H9 (cell line): ENCODE results near the gene SHMT2. TPM values are rescaled to one million over a fixed set of nuclear protein-coding genes. Genes with fewer than 3 reads are reported as not detected.

ENCODE experiments used
- DNase-seq: peaks from one replicate; pipeline ENCODE4 v3.0.0-alpha.2; 2017
- H2AFZ ChIP-seq: one replicate; pipeline ENCODE4 v1.6.1; 2013; ENCODE audit warnings: mild to moderate bottlenecking, low read length, control low read depth, moderate library complexity
- H2AK5ac ChIP-seq: 2 replicates; pipeline ENCODE4 v1.6.1; 2013; ENCODE audit warnings: low read length, control low read depth, mixed read lengths; ENCODE audit not compliant: insufficient read length
- H2BK120ac ChIP-seq: one replicate; pipeline ENCODE4 v1.6.1; 2013; ENCODE audit warnings: low read depth, mild to moderate bottlenecking, low read length, control low read depth, inconsistent platforms; ENCODE audit not compliant: poor library complexity, severe bottlenecking
- H2BK12ac ChIP-seq: 2 replicates; pipeline ENCODE4 v1.6.1; 2013; ENCODE audit warnings: low read length, control low read depth, mixed read lengths, low read depth; ENCODE audit not compliant: insufficient read length
- H2BK15ac ChIP-seq: 2 replicates; pipeline ENCODE4 v1.6.1; 2013; ENCODE audit warnings: low read depth, low read length, control low read depth
- H2BK20ac ChIP-seq: one replicate; pipeline ENCODE4 v1.6.1; 2013; ENCODE audit warnings: low read depth, mild to moderate bottlenecking, low read length, control low read depth, inconsistent platforms; ENCODE audit not compliant: poor library complexity, severe bottlenecking
- H2BK5ac ChIP-seq: 2 replicates; pipeline ENCODE4 v1.6.1; 2013; ENCODE audit warnings: low read length, control low read depth, mixed read lengths; ENCODE audit not compliant: insufficient read length
- H3K14ac ChIP-seq: 2 replicates; pipeline ENCODE4 v1.6.1; 2013; ENCODE audit warnings: low read length, control low read depth; ENCODE audit not compliant: insufficient read depth
- H3K18ac ChIP-seq: 2 replicates; pipeline ENCODE4 v1.6.1; 2013; ENCODE audit warnings: low read depth, mild to moderate bottlenecking, mixed read lengths, low read length, control low read depth; ENCODE audit not compliant: insufficient read length
- H3K23ac ChIP-seq: 2 replicates; pipeline ENCODE4 v1.6.1; 2013; ENCODE audit warnings: low read length, control low read depth, mixed read lengths, low read depth; ENCODE audit not compliant: insufficient read length
- H3K23me2 ChIP-seq: 2 replicates; pipeline ENCODE4 v1.6.1; 2013; ENCODE audit warnings: low read depth, mild to moderate bottlenecking, mixed read lengths, low read length, control low read depth; ENCODE audit not compliant: insufficient read length, poor library complexity, severe bottlenecking
- H3K27ac ChIP-seq: 2 replicates; pipeline ENCODE4 v1.5.1; 2013; ENCODE audit warnings: low read length, control low read depth, mixed read lengths, low read depth; ENCODE audit not compliant: insufficient read length
- H3K27me3 ChIP-seq: 2 replicates; pipeline ENCODE4 v1.6.1; 2013; ENCODE audit warnings: low read length, control low read depth, inconsistent platforms; ENCODE audit not compliant: insufficient read depth
- H3K4ac ChIP-seq: 2 replicates; pipeline ENCODE4 v1.6.1; 2013; ENCODE audit warnings: low read depth, mild to moderate bottlenecking, control low read depth, inconsistent platforms, low read length, moderate library complexity
- H3K4me1 ChIP-seq: 2 replicates; pipeline ENCODE4 v1.6.1; 2013; ENCODE audit warnings: low read length, control low read depth, inconsistent platforms; ENCODE audit not compliant: insufficient read depth
- H3K4me2 ChIP-seq: 2 replicates; pipeline ENCODE4 v1.6.1; 2013; ENCODE audit warnings: low read length, control low read depth, mixed read lengths; ENCODE audit not compliant: insufficient read length, insufficient read depth
- H3K56ac ChIP-seq: 2 replicates; pipeline ENCODE4 v1.6.1; 2013; ENCODE audit warnings: low read depth, mild to moderate bottlenecking, mixed read lengths, low read length, control low read depth; ENCODE audit not compliant: insufficient read length
- H3K79me1 ChIP-seq: 2 replicates; pipeline ENCODE4 v1.6.1; 2013; ENCODE audit warnings: low read depth, mild to moderate bottlenecking, moderate library complexity, low read length, control low read depth, inconsistent platforms; ENCODE audit not compliant: insufficient read depth, poor library complexity, severe bottlenecking
- H3K79me2 ChIP-seq: 2 replicates; pipeline ENCODE4 v1.6.1; 2013; ENCODE audit warnings: low read length, control low read depth, inconsistent platforms; ENCODE audit not compliant: insufficient read depth
- H3K9ac ChIP-seq: 2 replicates; pipeline ENCODE4 v1.6.1; 2013; ENCODE audit warnings: low read length, control low read depth, mixed read lengths; ENCODE audit not compliant: insufficient read length; ENCODE audit errors: extremely low read depth
- H3K9me3 ChIP-seq: one replicate; pipeline ENCODE4 v1.6.1; 2013; ENCODE audit warnings: low read depth, low read length, inconsistent platforms; ENCODE audit not compliant: control insufficient read depth
- H3T11ph ChIP-seq: one replicate; pipeline ENCODE4 v1.6.1; 2013; ENCODE audit warnings: mild to moderate bottlenecking, low read length, control low read depth, inconsistent platforms
- H4K20me1 ChIP-seq: one replicate; pipeline ENCODE4 v1.6.1; 2013; ENCODE audit not compliant: control insufficient read depth, insufficient read length, insufficient read depth
- H4K5ac ChIP-seq: 2 replicates; pipeline ENCODE4 v1.6.1; 2013; ENCODE audit warnings: low read depth, mild to moderate bottlenecking, mixed read lengths, low read length, control low read depth; ENCODE audit not compliant: insufficient read length
- H4K8ac ChIP-seq: replicated peaks from 2 replicates; pipeline ENCODE4 v1.6.1; 2013; ENCODE audit warnings: low read length, control low read depth, mixed read lengths, low read depth; ENCODE audit not compliant: insufficient read length
- H4K91ac ChIP-seq: 2 replicates; pipeline ENCODE4 v1.6.1; 2013; ENCODE audit warnings: low read depth, mild to moderate bottlenecking, moderate library complexity, mixed read lengths, low read length, control low read depth; ENCODE audit not compliant: insufficient read length
- H3K27ac Mint-ChIP-seq, 3 experiments: 2 replicates in 2 of 3; 3 replicates in 1 of 3; pipeline ENCODE4 v1.8.0; 2020 to 2021; ENCODE audit warnings: mixed read lengths in 3 of 3, mild to moderate bottlenecking in 1 of 3, moderate library complexity in 1 of 3
- H3K27me3 Mint-ChIP-seq: 2 replicates; pipeline ENCODE4 v1.8.0; 2021; ENCODE audit warnings: low read depth, mild to moderate bottlenecking, moderate library complexity, mixed read lengths
- H3K36me3 Mint-ChIP-seq, 3 experiments: 2 replicates in 2 of 3; 3 replicates in 1 of 3; pipeline ENCODE4 v1.8.0; 2020 to 2021; ENCODE audit warnings: low read depth in 3 of 3, mixed read lengths in 3 of 3; ENCODE audit not compliant: insufficient read depth in 1 of 3
- H3K4me1 Mint-ChIP-seq, 2 experiments: 2 replicates each; pipeline ENCODE4 v1.8.0; 2020; ENCODE audit warnings: mixed read lengths in 2 of 2
- H3K4me3 Mint-ChIP-seq, 2 experiments: 2 replicates in 1 of 2; 3 replicates in 1 of 2; pipeline ENCODE4 v1.8.0; 2020 to 2021; ENCODE audit warnings: mild to moderate bottlenecking in 2 of 2, mixed read lengths in 2 of 2, moderate library complexity in 1 of 2
- H3K9me3 Mint-ChIP-seq, 2 experiments: 2 replicates in 1 of 2; 3 replicates in 1 of 2; pipeline ENCODE4 v1.8.0; 2020; ENCODE audit warnings: mild to moderate bottlenecking in 2 of 2, mixed read lengths in 2 of 2, moderate library complexity in 1 of 2
- WGBS: extraction: QIAGEN DNeasy Blood & Tissue Kit; methylation state at CpG from one replicate; pipeline ENCODE4 v1.1.7; 2013; ENCODE audit warnings: missing lambda C conversion rate, low lambda C conversion rate, mixed read lengths; ENCODE audit not compliant: insufficient read length; ENCODE audit errors: extremely low coverage; 5-methylcytosine and 5-hydroxymethylcytosine counted together
- total RNA-seq: library from RNA; stranded (reverse); gene quantifications from 2 replicates; pipeline ENCODE4 v1.2.1, GENCODE V29; 2021
- TF ChIP-seq, protein P1 (sequence below): fragments of 200-600 bp; sonication (generic); conservative IDR thresholded peaks from 3 replicates; pipeline ENCODE4 v1.8.0; 2021; ENCODE audit warnings: antibody characterized with exemption, mild to moderate bottlenecking

Gene SHMT2
- total RNA-seq, 1 experiment from 2014 or later, result 260 TPM

DNA sequence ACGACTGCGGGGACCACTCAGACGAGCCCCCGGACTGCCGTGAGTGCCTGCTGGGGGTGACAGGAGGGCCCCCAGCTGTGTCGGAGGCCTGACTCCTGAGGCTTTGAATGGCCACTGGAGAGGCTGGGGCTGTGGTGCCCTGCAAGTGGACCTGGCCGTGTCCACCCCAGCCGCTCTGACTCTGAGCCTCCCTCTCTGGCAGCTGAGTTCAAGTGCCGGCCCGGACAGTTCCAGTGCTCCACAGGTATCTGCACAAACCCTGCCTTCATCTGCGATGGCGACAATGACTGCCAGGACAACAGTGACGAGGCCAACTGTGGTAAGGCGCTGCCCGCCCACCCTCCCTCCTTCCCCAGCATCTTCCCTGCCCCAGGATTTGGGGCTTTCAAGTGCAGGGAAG, 29.0 kb upstream of the SHMT2 start:
- H3K9ac ChIP-seq, result no peak overlapping the region
- H3K23ac ChIP-seq, result no peak overlapping the region
- TF ChIP-seq, protein P1, sequence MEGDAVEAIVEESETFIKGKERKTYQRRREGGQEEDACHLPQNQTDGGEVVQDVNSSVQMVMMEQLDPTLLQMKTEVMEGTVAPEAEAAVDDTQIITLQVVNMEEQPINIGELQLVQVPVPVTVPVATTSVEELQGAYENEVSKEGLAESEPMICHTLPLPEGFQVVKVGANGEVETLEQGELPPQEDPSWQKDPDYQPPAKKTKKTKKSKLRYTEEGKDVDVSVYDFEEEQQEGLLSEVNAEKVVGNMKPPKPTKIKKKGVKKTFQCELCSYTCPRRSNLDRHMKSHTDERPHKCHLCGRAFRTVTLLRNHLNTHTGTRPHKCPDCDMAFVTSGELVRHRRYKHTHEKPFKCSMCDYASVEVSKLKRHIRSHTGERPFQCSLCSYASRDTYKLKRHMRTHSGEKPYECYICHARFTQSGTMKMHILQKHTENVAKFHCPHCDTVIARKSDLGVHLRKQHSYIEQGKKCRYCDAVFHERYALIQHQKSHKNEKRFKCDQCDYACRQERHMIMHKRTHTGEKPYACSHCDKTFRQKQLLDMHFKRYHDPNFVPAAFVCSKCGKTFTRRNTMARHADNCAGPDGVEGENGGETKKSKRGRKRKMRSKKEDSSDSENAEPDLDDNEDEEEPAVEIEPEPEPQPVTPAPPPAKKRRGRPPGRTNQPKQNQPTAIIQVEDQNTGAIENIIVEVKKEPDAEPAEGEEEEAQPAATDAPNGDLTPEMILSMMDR, result no peak
- no peak overlapping the region for H2BK20ac ChIP-seq
- H2BK12ac ChIP-seq, result no peak overlapping the region
- no peak overlapping the region for H2BK120ac ChIP-seq
- Mint-ChIP-seq H3K4me3 (no peak overlapping the region), H3K27ac (no peak overlapping the region), H3K36me3 (peaks cover 54 to 98% (median 95%) of the 10 kb centered on the region in 3 experiments), H3K27me3 (no peaks in the 10 kb centered on the region), H3K4me1 (no peaks in the 10 kb centered on the region), H3K9me3 (no peaks in the 10 kb centered on the region)
- no CpG with 5 or more reads among the region's 15 CpGs for WGBS
- H3K27me3 ChIP-seq, result no peaks in the 10 kb centered on the region
- H2BK5ac ChIP-seq, result no peak overlapping the region
- no peak overlapping the region for H3K27ac ChIP-seq
- no peak overlapping the region for H4K91ac ChIP-seq
- no peaks in the 10 kb centered on the region for H3K23me2 ChIP-seq
- H3K18ac ChIP-seq, result no peak overlapping the region
- H4K5ac ChIP-seq, result no peak overlapping the region
- no peaks in the 10 kb centered on the region for H4K20me1 ChIP-seq
- H2AFZ ChIP-seq, result no peak overlapping the region
- no peaks in the 10 kb centered on the region for H3K4me1 ChIP-seq
- no peak overlapping the region for H3K14ac ChIP-seq
- H4K8ac ChIP-seq, result no peak overlapping the region
- no peak for DNase-seq
- H3K4ac ChIP-seq, result no peak overlapping the region
- H3K4me2 ChIP-seq, result no peak overlapping the region
- H3K79me2 ChIP-seq, result no peaks in the 10 kb centered on the region
- no peaks in the 10 kb centered on the region for H3K79me1 ChIP-seq
- H3K9me3 ChIP-seq, result no peaks in the 10 kb centered on the region
- no peak overlapping the region for H2BK15ac ChIP-seq
- H2AK5ac ChIP-seq, result no peak overlapping the region
- H3K56ac ChIP-seq, result no peak overlapping the region
- no peak overlapping the region for H3T11ph ChIP-seq
